HG02571 (cell line): ENCODE measurements around the gene HEATR5B.
"Not testable (repeated sequence)": the region's sequence is repeated elsewhere in the genome, so short reads cannot be mapped to it uniquely, and the experiment has no call there.

ENCODE experiments used
- ATAC-seq: cut with Tn5 transposase; IDR thresholded peaks from one replicate; pipeline ENCODE4 v1.9.1; 2021; ENCODE audit warnings: mild to moderate bottlenecking, moderate library complexity; ENCODE audit not compliant: unreplicated experiment

The HEATR5B gene

GRCh38 chr2:37068686-37069085 is 15.5 kb downstream of the HEATR5B start:
- ATAC-seq = no peak

- no peak for ATAC-seq
Observed at GRCh38 chr2:37061776-37062175, 22.4 kb downstream of the HEATR5B start.

- no peak for ATAC-seq
Observed at GRCh38 chr2:37061013-37061711, 23.0 kb downstream of the HEATR5B start.

GRCh38 chr2:37060446-37060845 is 23.7 kb downstream of the HEATR5B start:
- no peak for ATAC-seq

- ATAC-seq = no peak
Observed at GRCh38 chr2:37059841-37060240, 24.3 kb downstream of the HEATR5B start.

- ATAC-seq = no peak
Observed at GRCh38 chr2:37052600-37053332, 31.4 kb downstream of the HEATR5B start.

GRCh38 chr2:37039580-37039979 is 44.6 kb downstream of the HEATR5B start:
- ATAC-seq = no peak

- ATAC-seq = no peak
Observed at GRCh38 chr2:37037771-37038170, 46.4 kb downstream of the HEATR5B start.

- no peak for ATAC-seq
Observed at GRCh38 chr2:37029758-37030157, 54.4 kb downstream of the HEATR5B start.

GRCh38 chr2:37026050-37026449 is 58.1 kb downstream of the HEATR5B start:
- ATAC-seq = no peak

GRCh38 chr2:37020887-37021796 is 63.0 kb downstream of the HEATR5B start:
- no peak for ATAC-seq

GRCh38 chr2:37020212-37020886 is 63.8 kb downstream of the HEATR5B start:
- no peak for ATAC-seq

GRCh38 chr2:37013315-37013641 is 70.9 kb downstream of the HEATR5B start:
- ATAC-seq = peak; percentile 19

- no peak for ATAC-seq
Observed at GRCh38 chr2:37011130-37011529, 73.0 kb downstream of the HEATR5B start.

- ATAC-seq = peak; percentile 96
Observed at GRCh38 chr2:37005118-37005868, 78.9 kb downstream of the HEATR5B start.

- no peak for ATAC-seq
Observed at GRCh38 chr2:37000988-37001556, 83.1 kb downstream of the HEATR5B start.

GRCh38 chr2:37000318-37000717 is 83.9 kb downstream of the HEATR5B start:
- ATAC-seq = no peak

GRCh38 chr2:36999416-36999815 is 84.8 kb downstream of the HEATR5B start:
- ATAC-seq = not testable (repeated sequence)

GRCh38 chr2:36993841-36994620 is 90.1 kb downstream of the HEATR5B start:
- ATAC-seq = no peak
